ENCODE data around the gene LFNG. TPM values are rescaled to one million over a fixed set of nuclear protein-coding genes. Genes with fewer than 3 reads are reported as not detected.

LFNG gene
- total and polyA plus RNA-seq, 2 of the 13 experiments (the other 11 are each of a cell fraction or from before 2014, with no cell fraction given), result 0.44 to 1.5 TPM

- no TSS peak for BruUV-seq (replicated peaks)
- H3K36me3 ChIP-seq (replicated peaks in 1 of 2; ENCODE audit: control insufficient read depth in 1 of 2, insufficient read depth in 2 of 2, low read length in 2 of 2), result no peaks in the 10 kb centered on the region
- H4K20me1 ChIP-seq (ENCODE audit: insufficient read depth, low read length), result no peaks in the 10 kb centered on the region
- TF ChIP-seq RNF219 (CRISPR knock-in tag; IDR thresholded peaks at IDR 0.05) (no peak), ZNF772 (CRISPR knock-in tag; IDR thresholded peaks at IDR 0.05) (no peak), ZNF10 (CRISPR knock-in tag; IDR thresholded peaks at IDR 0.05; ENCODE audit: borderline replicate concordance, low read depth) (no peak), MED13 (CRISPR knock-in tag; IDR thresholded peaks at IDR 0.05) (no peak), NR2C2 (CRISPR knock-in tag; IDR thresholded peaks at IDR 0.05; ENCODE audit: borderline replicate concordance) (no peak), ZNF253 (CRISPR knock-in tag; IDR thresholded peaks at IDR 0.05; ENCODE audit: borderline replicate concordance) (no peak), ZBTB43 (CRISPR knock-in tag; conservative IDR thresholded peaks at IDR 0.05) (no peak), ZNF121 (CRISPR knock-in tag; IDR thresholded peaks at IDR 0.05) (no peak), CBX1 (IDR thresholded peaks at IDR 0.05; ENCODE audit: low read depth) (no peak), ZNF670 (CRISPR knock-in tag; IDR thresholded peaks at IDR 0.05; ENCODE audit: borderline replicate concordance) (no peak), KMT2A (CRISPR knock-in tag; IDR thresholded peaks at IDR 0.05) (no peak), FLYWCH1 (CRISPR knock-in tag; IDR thresholded peaks at IDR 0.05) (no peak)
- TF ChIP-seq, protein P1, sequence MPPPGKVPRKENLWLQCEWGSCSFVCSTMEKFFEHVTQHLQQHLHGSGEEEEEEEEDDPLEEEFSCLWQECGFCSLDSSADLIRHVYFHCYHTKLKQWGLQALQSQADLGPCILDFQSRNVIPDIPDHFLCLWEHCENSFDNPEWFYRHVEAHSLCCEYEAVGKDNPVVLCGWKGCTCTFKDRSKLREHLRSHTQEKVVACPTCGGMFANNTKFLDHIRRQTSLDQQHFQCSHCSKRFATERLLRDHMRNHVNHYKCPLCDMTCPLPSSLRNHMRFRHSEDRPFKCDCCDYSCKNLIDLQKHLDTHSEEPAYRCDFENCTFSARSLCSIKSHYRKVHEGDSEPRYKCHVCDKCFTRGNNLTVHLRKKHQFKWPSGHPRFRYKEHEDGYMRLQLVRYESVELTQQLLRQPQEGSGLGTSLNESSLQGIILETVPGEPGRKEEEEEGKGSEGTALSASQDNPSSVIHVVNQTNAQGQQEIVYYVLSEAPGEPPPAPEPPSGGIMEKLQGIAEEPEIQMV (CRISPR knock-in tag; IDR thresholded peaks at IDR 0.05; ENCODE audit: low read depth), result no peak
- TF ChIP-seq, protein P2, sequence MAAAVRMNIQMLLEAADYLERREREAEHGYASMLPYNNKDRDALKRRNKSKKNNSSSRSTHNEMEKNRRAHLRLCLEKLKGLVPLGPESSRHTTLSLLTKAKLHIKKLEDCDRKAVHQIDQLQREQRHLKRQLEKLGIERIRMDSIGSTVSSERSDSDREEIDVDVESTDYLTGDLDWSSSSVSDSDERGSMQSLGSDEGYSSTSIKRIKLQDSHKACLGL (CRISPR knock-in tag; IDR thresholded peaks at IDR 0.05), result no peak
- in situ Hi-C loops (cut with HindIII; ENCODE audit: extremely low pct_ligation_motif_present, low pct_unique_long_range_greater_than_20kb) (no loop called here), intact Hi-C loops (cut with micrococcal nuclease; ENCODE audit: unreplicated experiment) (no loop called here)
- WGBS (ENCODE audit: low lambda C conversion rate), result 37% methylated on average over 11 of the region's 23 CpGs
- peaks cover 11 to 91% of the 10 kb centered on the region in 2 experiments; a peak in 4 of 5 replicates for H3K27me3 ChIP-seq (ENCODE audit: control insufficient read depth in 1 of 2, insufficient read depth in 2 of 2, low read length in 2 of 2)
- H2AFZ ChIP-seq (ENCODE audit: low read length), result no peak overlapping the region
- no peak overlapping the region for H3K4me3 ChIP-seq (replicated peaks in 1 of 3; ENCODE audit: insufficient read depth in 1 of 3, low read depth in 2 of 3, low read length in 3 of 3)
- CTCF ChIA-PET (ENCODE audit: low intra/inter-chr PET ratio, low total read pairs), result no interaction called here
- H3K4me1 ChIP-seq (ENCODE audit: insufficient read depth, low read length), result peaks cover 66% of the 10 kb centered on the region
- H3K27ac ChIP-seq (ENCODE audit: extremely low read length, insufficient read depth, low read length), result no peak overlapping the region
- H3K79me2 ChIP-seq (ENCODE audit: insufficient read depth, low read length), result no peaks in the 10 kb centered on the region
- no peak for ATAC-seq
- no peak overlapping the region for H3K9ac ChIP-seq (ENCODE audit: insufficient read depth, low read depth, low read length)
- H3K9me3 ChIP-seq (ENCODE audit: low read length), result no peaks in the 10 kb centered on the region
- FAIRE-seq, result no peak
- peak overlapping the region; percentile 18; the same call in 1 of the 2 replicates for H3K4me2 ChIP-seq (ENCODE audit: low read depth, low read length)
- POLR2A ChIA-PET, result interaction anchor here (0.6 kb wide), 1 partner anchor 9 kb away, joined by 3 read pairs; no protein-coding TSS in a partner anchor
- DNase-seq (ENCODE audit: low spot score), result no peak
Measured at GRCh38 chr7:2509298-2509906, 10.2 kb upstream of the LFNG start.

Measured in HepG2 (cell line).